BE2C (cell line): ENCODE data around the gene ADAMTS12.
"Not testable (repeated sequence)": the region's sequence is repeated elsewhere in the genome, so short reads cannot be mapped to it uniquely, and the experiment has no call there.

Experiments
- DNase-seq: peaks from one replicate; pipeline ENCODE4 v3.0.0-alpha.2; 2020
- H3K27me3 ChIP-seq: fragments of 250-450 bp; sonication (Bioruptor Pico); 2 replicates; pipeline ENCODE4 v1.5.1; 2020; ENCODE audit warnings: mild to moderate bottlenecking
- H3K36me3 ChIP-seq: fragments of 250-450 bp; sonication (Bioruptor Pico); 2 replicates; pipeline ENCODE4 v1.5.1; 2020; ENCODE audit warnings: mild to moderate bottlenecking
- H3K4me1 ChIP-seq: fragments of 250-450 bp; sonication (Bioruptor Pico); 2 replicates; pipeline ENCODE4 v1.5.1; 2020
- H3K4me3 ChIP-seq: 2 replicates; pipeline ENCODE4 v1.5.1; 2011; ENCODE audit warnings: low read depth, low read length
- H3K9me3 ChIP-seq: fragments of 250-450 bp; sonication (Bioruptor Pico); 2 replicates; pipeline ENCODE4 v1.5.1; 2020
- CTCF ChIP-seq: IDR thresholded peaks from 2 replicates; pipeline ENCODE4 v1.5.1; 2012; ENCODE audit warnings: mild to moderate bottlenecking, low read depth, low read length

ADAMTS12 gene

DNA sequence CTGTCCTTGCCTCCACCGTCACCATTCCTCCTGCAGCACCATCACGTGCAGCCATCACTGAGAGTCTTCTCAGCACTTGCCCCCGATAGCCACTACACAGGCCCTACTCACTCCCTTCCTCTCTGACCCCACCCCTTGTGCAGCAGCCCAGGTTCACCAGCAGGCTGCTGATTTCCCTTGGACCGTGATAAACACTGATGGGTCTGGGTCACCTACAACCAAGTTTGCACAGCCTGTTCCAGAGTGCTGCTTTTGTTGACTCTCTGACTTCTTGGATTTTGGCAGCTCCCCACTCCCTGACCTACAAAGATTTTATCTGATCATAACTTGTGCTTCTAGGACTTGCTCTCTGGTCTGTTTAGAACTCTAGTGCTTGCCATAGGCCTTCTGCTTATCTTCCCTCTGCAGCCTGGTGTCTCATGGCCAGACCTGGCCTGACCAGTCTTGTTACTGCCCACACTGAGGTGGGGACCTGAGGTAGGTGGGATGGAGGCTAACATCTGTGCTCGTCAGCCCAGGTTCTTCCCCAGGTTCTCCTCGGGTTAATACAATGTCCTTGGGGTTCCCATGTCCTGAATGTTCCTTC, 341.7 kb downstream of the ADAMTS12 start:
- no peaks in the 10 kb centered on the region for H3K27me3 ChIP-seq
- no peak for DNase-seq
- H3K36me3 ChIP-seq, result no peaks in the 10 kb centered on the region
- no peak for TF ChIP-seq CTCF
- H3K4me3 ChIP-seq, result no peak overlapping the region
- no peaks in the 10 kb centered on the region for H3K4me1 ChIP-seq
- no peaks in the 10 kb centered on the region for H3K9me3 ChIP-seq

- H3K36me3 ChIP-seq, DNase-seq, H3K4me3 ChIP-seq, H3K4me1 ChIP-seq, H3K9me3 ChIP-seq, H3K27me3 ChIP-seq: not testable (repeated sequence)
These were observed 352.0 kb downstream of the ADAMTS12 start for GRCh38 chr5:33539790-33540189.

DNA sequence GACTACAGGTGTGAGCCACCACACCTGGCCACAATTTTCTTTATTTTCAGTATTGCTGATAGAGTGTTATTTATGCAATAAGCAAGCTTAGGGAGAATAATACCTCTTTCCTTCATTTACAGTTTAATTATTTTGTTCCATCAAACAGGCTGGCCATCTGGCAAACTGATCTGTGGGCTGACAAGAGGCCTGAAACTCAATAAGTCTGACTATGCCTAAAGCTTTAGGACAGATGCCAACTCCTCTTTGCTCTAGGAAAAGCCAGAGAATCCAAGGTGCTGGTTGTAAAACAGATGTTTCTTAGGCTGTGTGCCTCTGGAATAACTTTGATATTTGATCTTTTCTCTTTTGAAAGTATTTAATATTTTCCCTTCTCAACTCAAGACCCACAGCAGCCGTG, 352.6 kb downstream of the ADAMTS12 start:
- no peak for TF ChIP-seq CTCF
- Histone ChIP-seq H3K27me3 (no peaks in the 10 kb centered on the region), H3K36me3 (no peaks in the 10 kb centered on the region), H3K4me3 (no peak overlapping the region), H3K4me1 (no peaks in the 10 kb centered on the region), H3K9me3 (no peaks in the 10 kb centered on the region)
- DNase-seq, result no peak

DNA sequence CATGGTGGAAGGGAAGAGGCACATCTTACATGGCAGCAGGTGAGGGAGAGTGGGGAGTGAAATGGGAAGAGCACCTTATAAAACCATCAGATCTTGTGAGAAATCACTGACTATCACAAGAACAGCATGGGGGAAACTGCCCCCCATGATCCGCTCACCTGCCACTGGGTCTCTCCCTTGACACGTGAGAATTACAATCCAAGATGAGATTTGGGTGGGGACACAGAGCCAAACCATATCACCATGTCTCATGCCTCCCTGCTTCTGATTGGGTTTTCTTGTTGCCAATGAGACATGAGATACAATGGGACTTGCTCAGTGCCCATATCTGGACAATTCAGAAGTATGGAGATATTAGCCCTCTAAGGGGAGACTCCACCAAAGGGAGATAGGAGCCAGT, 353.6 kb downstream of the ADAMTS12 start:
- H3K27me3 ChIP-seq, result 0 out of 2 replicates have a peak, but pooled peaks cover under 1% of the 10 kb centered on the region

DNA sequence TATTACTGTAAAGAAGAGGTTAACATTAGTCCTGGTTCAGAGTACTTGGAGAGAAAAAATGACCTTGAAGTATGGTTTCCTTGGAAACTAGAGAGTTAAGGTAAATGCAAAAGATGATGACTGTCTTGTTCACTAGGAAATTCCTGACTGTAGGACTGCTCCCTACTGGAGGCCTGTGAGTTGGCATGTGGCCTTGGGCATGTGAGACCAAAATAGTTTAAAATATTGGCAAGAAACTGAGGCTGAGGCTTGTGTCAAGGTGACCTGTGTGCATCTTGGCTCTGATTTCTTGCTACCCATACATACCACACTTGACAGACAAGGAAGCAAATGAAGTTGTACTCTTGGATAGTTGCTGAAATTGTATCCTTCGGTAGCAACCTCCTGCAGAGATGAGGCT, 354.6 kb downstream of the ADAMTS12 start:
- Histone ChIP-seq H3K9me3 (no peaks in the 10 kb centered on the region), H3K4me1 (no peaks in the 10 kb centered on the region), H3K27me3 (peaks cover 3% of the 10 kb centered on the region; the same call in 1 of the 2 replicates), H3K4me3 (no peak overlapping the region), H3K36me3 (no peaks in the 10 kb centered on the region)
- TF ChIP-seq CTCF, result no peak
- no peak for DNase-seq

More for the DNA sequence above, 353.6 kb downstream of the ADAMTS12 start:
- DNase-seq, result no peak
- TF ChIP-seq CTCF, result no peak
- H3K4me1 ChIP-seq, result no peaks in the 10 kb centered on the region
- H3K36me3 ChIP-seq, result no peaks in the 10 kb centered on the region
- H3K9me3 ChIP-seq, result no peaks in the 10 kb centered on the region
- no peak overlapping the region for H3K4me3 ChIP-seq

DNA sequence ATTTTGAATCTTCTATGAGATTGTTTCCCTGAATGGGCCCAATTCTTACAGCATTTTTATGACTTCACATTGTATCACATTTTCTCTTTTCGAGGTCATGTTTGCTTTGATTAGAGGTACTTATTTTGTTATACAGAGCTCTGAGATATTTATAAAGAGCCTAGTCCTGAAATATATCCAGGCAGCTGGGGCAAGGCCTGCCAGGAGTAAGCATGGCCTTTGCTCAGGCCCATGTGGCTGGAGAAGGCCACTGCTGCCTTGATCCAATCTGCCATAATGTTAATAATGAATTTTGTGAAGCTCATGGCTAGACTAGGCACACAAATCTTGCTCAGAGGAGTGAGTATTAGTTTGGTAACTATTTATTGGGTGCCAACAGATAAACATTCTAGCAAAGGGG, 355.0 kb downstream of the ADAMTS12 start:
- TF ChIP-seq CTCF, result no peak
- DNase-seq, result no peak
- H3K4me1 ChIP-seq, result no peaks in the 10 kb centered on the region
- no peaks in the 10 kb centered on the region for H3K36me3 ChIP-seq
- H3K4me3 ChIP-seq, result no peak overlapping the region
- peaks cover 3% of the 10 kb centered on the region; the same call in 1 of the 2 replicates for H3K27me3 ChIP-seq
- H3K9me3 ChIP-seq, result no peaks in the 10 kb centered on the region
